GM06990 (cell line): ENCODE results near the gene DAB2IP.

ENCODE experiments used
- DNase-seq: peaks from one replicate; pipeline ENCODE4 v3.0.0-alpha.2; 2011; ENCODE audit not compliant: insufficient read length; ENCODE audit errors: extremely low read depth
- H3K27me3 ChIP-seq: replicated peaks from 2 replicates; pipeline ENCODE4 v1.6.0; 2011; ENCODE audit warnings: low read length; ENCODE audit not compliant: control insufficient read depth, insufficient read depth
- H3K36me3 ChIP-seq: 2 replicates; pipeline ENCODE4 v1.5.1; 2011; ENCODE audit warnings: low read length; ENCODE audit not compliant: control insufficient read depth, insufficient read depth
- H3K4me3 ChIP-seq: replicated peaks from 2 replicates; pipeline ENCODE4 v1.5.1; 2011; ENCODE audit warnings: low read depth, mild to moderate bottlenecking, control low read depth, low read length
- CTCF ChIP-seq: IDR thresholded peaks from 2 replicates; pipeline ENCODE4 v1.5.1; 2011; ENCODE audit warnings: low read length, control low read depth, mild to moderate bottlenecking, inconsistent platforms; ENCODE audit not compliant: insufficient read depth, poor library complexity, severe bottlenecking

Gene DAB2IP

GRCh38 chr9:121833061-121833460 is 181.6 kb downstream of the DAB2IP start:
- H3K27me3 ChIP-seq: peaks cover 2% of the 10 kb centered on the region; the same call in 1 of the 2 replicates
- no peak for TF ChIP-seq CTCF
- H3K36me3 ChIP-seq: no peaks in the 10 kb centered on the region; the same call in 1 of the 2 replicates
- H3K4me3 ChIP-seq: no peak overlapping the region
- no peak for DNase-seq
